IPS DF 6.9 (cell line): ENCODE results near the gene WHRN.

Source experiments
- DNase-seq: peaks from one replicate; pipeline ENCODE4 v3.0.0-alpha.2; 2013; ENCODE audit warnings: low read depth, low spot score
- H3K27ac ChIP-seq: one replicate; pipeline ENCODE4 v1.5.1; 2013; ENCODE audit warnings: low read length, control low read depth
- H3K27me3 ChIP-seq: 2 replicates; pipeline ENCODE4 v1.6.1; 2013; ENCODE audit warnings: mild to moderate bottlenecking, low read length; ENCODE audit not compliant: control insufficient read depth, insufficient read depth
- H3K36me3 ChIP-seq: 2 replicates; pipeline ENCODE4 v1.6.1; 2013; ENCODE audit warnings: low read length; ENCODE audit not compliant: control insufficient read depth, insufficient read depth
- H3K4me1 ChIP-seq: 2 replicates; pipeline ENCODE4 v1.6.1; 2013; ENCODE audit warnings: low read length; ENCODE audit not compliant: control insufficient read depth, insufficient read depth
- H3K4me3 ChIP-seq: 2 replicates; pipeline ENCODE4 v1.5.1; 2013; ENCODE audit warnings: mild to moderate bottlenecking, low read length
- H3K9me3 ChIP-seq: 2 replicates; pipeline ENCODE4 v1.6.1; 2013; ENCODE audit warnings: low read length, inconsistent platforms; ENCODE audit not compliant: control insufficient read depth, insufficient read depth
- WGBS: extraction: QIAGEN DNeasy Blood & Tissue Kit; methylation state at CpG from one replicate; pipeline ENCODE4 v1.1.7; 2013; ENCODE audit warnings: mixed read lengths, missing lambda C conversion rate; ENCODE audit not compliant: insufficient read length, insufficient coverage; 5-methylcytosine and 5-hydroxymethylcytosine counted together

WHRN gene

GRCh38 chr9:114532561-114533237 lies 27.4 kb upstream of the WHRN start:
- no CpG with 5 or more reads among the region's 13 CpGs for whole genome bisulfite sequencing
- H3K27me3 ChIP-seq, result no peaks in the 10 kb centered on the region
- H3K9me3 ChIP-seq, result no peaks in the 10 kb centered on the region
- 0 out of 2 replicates have a peak, but pooled peaks cover 2% of the 10 kb centered on the region for H3K4me1 ChIP-seq
- no peak overlapping the region for H3K27ac ChIP-seq
- no peak for DNase-seq
- H3K36me3 ChIP-seq, result no peaks in the 10 kb centered on the region
- no peak overlapping the region for H3K4me3 ChIP-seq

- Histone ChIP-seq H3K36me3 (no peaks in the 10 kb centered on the region), H3K4me3 (no peak overlapping the region), H3K4me1 (0 out of 2 replicates have a peak, but pooled peaks cover 2% of the 10 kb centered on the region), H3K27me3 (no peaks in the 10 kb centered on the region), H3K9me3 (no peaks in the 10 kb centered on the region), H3K27ac (no peak overlapping the region)
- DNase-seq, result no peak
- WGBS, result no CpG with 5 or more reads among the region's 6 CpGs
Observed at GRCh38 chr9:114529285-114529684, 24.0 kb upstream of the WHRN start.

GRCh38 chr9:114526807-114527206 lies 21.5 kb upstream of the WHRN start:
- Histone ChIP-seq H3K4me1 (no peaks in the 10 kb centered on the region), H3K9me3 (no peaks in the 10 kb centered on the region), H3K27me3 (no peaks in the 10 kb centered on the region), H3K4me3 (no peak overlapping the region), H3K36me3 (no peaks in the 10 kb centered on the region), H3K27ac (no peak overlapping the region)
- DNase-seq, result no peak
- WGBS, result 100% methylated on average over 1 of the region's 2 CpGs

- Histone ChIP-seq H3K36me3 (no peaks in the 10 kb centered on the region), H3K4me1 (no peaks in the 10 kb centered on the region), H3K4me3 (no peak overlapping the region), H3K27ac (no peak overlapping the region), H3K27me3 (no peaks in the 10 kb centered on the region), H3K9me3 (no peaks in the 10 kb centered on the region)
- no CpG with 5 or more reads among the region's 3 CpGs for WGBS
- no peak for DNase-seq
Observed at GRCh38 chr9:114525513-114525912, 20.2 kb upstream of the WHRN start.

- no CpG with 5 or more reads among the region's 7 CpGs for WGBS
- Histone ChIP-seq H3K4me1 (no peaks in the 10 kb centered on the region), H3K36me3 (no peaks in the 10 kb centered on the region), H3K27ac (no peak overlapping the region), H3K4me3 (no peak overlapping the region), H3K27me3 (no peaks in the 10 kb centered on the region), H3K9me3 (no peaks in the 10 kb centered on the region)
- no peak for DNase-seq
Observed at GRCh38 chr9:114524247-114524681, 19.0 kb upstream of the WHRN start.

GRCh38 chr9:114522847-114523246 lies 17.6 kb upstream of the WHRN start:
- no peak for DNase-seq
- H3K4me1 ChIP-seq, result no peaks in the 10 kb centered on the region
- H3K4me3 ChIP-seq, result no peak overlapping the region
- no peaks in the 10 kb centered on the region for H3K36me3 ChIP-seq
- no peaks in the 10 kb centered on the region for H3K9me3 ChIP-seq
- no peaks in the 10 kb centered on the region for H3K27me3 ChIP-seq
- H3K27ac ChIP-seq, result no peak overlapping the region
- no CpG with 5 or more reads among the region's 3 CpGs for WGBS

GRCh38 chr9:114522286-114522685 lies 17.0 kb upstream of the WHRN start:
- H3K4me3 ChIP-seq, result no peak overlapping the region
- no peaks in the 10 kb centered on the region for H3K9me3 ChIP-seq
- no CpG with 5 or more reads among the region's 2 CpGs for WGBS
- H3K27me3 ChIP-seq, result no peaks in the 10 kb centered on the region
- H3K27ac ChIP-seq, result no peak overlapping the region
- no peaks in the 10 kb centered on the region for H3K4me1 ChIP-seq
- DNase-seq, result no peak
- no peaks in the 10 kb centered on the region for H3K36me3 ChIP-seq

- no peak overlapping the region for H3K27ac ChIP-seq
- peaks cover 2% of the 10 kb centered on the region; the same call in 1 of the 2 replicates for H3K27me3 ChIP-seq
- H3K9me3 ChIP-seq, result no peaks in the 10 kb centered on the region
- H3K36me3 ChIP-seq, result no peaks in the 10 kb centered on the region
- H3K4me1 ChIP-seq, result no peaks in the 10 kb centered on the region
- DNase-seq, result no peak
- no peak overlapping the region for H3K4me3 ChIP-seq
Observed at GRCh38 chr9:114521846-114522245, 16.6 kb upstream of the WHRN start.

- H3K27me3 ChIP-seq, result peaks cover 2% of the 10 kb centered on the region; the same call in 1 of the 2 replicates
- WGBS, result no CpG with 5 or more reads among the region's 4 CpGs
- H3K4me3 ChIP-seq, result no peak overlapping the region
- no peaks in the 10 kb centered on the region for H3K9me3 ChIP-seq
- no peak overlapping the region for H3K27ac ChIP-seq
- no peaks in the 10 kb centered on the region for H3K4me1 ChIP-seq
- no peak for DNase-seq
- H3K36me3 ChIP-seq, result no peaks in the 10 kb centered on the region
Observed at GRCh38 chr9:114518599-114519022, 13.3 kb upstream of the WHRN start.

GRCh38 chr9:114518120-114518519 lies 12.8 kb upstream of the WHRN start:
- DNase-seq, result no peak
- H3K4me3 ChIP-seq, result no peak overlapping the region
- peaks cover 2% of the 10 kb centered on the region; the same call in 1 of the 2 replicates for H3K27me3 ChIP-seq
- no peaks in the 10 kb centered on the region for H3K36me3 ChIP-seq
- H3K27ac ChIP-seq, result no peak overlapping the region
- WGBS, result no CpG with 5 or more reads among the region's 1 CpG
- no peaks in the 10 kb centered on the region for H3K4me1 ChIP-seq
- no peaks in the 10 kb centered on the region for H3K9me3 ChIP-seq

- no peak for DNase-seq
- Histone ChIP-seq H3K4me3 (no peak overlapping the region), H3K9me3 (no peaks in the 10 kb centered on the region), H3K36me3 (no peaks in the 10 kb centered on the region), H3K4me1 (no peaks in the 10 kb centered on the region), H3K27me3 (peaks cover 2% of the 10 kb centered on the region; the same call in 1 of the 2 replicates), H3K27ac (no peak overlapping the region)
- no CpG with 5 or more reads among the region's 7 CpGs for WGBS
Observed at GRCh38 chr9:114516913-114517312, 11.6 kb upstream of the WHRN start.
